HG02970 (cell line): Measurements from ENCODE around the gene CACNG7.
"Not testable (repeated sequence)": the region's sequence is repeated elsewhere in the genome, so short reads cannot be mapped to it uniquely, and the experiment has no call there.

Experiments
- ATAC-seq: cut with Tn5 transposase; IDR thresholded peaks from one replicate; pipeline ENCODE4 v1.9.1; 2021; ENCODE audit warnings: mild to moderate bottlenecking, moderate library complexity, moderate number of reproducible peaks; ENCODE audit not compliant: unreplicated experiment, low FRiP score

The CACNG7 gene

DNA sequence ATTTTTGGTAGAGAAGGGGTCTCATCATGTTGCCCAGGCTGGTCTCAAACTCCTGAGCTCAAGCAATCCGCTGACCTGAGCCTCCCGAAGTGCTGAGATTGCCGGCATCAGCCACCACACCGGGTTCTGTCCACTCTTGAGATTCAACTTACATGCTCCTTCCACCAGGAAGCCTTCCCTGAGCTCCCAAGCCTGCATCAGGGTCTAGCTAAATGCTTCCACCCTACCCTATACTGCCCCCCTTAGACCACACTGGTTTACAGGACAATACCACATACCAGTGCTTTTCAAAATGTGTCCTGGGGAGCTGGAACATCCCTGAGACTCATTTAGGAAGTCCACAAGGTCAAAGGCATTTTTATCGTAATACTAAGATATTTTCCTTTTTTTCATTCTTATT is 38.5 kb downstream of the CACNG7 start:
- ATAC-seq: no peak

- ATAC-seq: not testable (repeated sequence)
Measured at GRCh38 chr19:53948611-53949010, 39.5 kb downstream of the CACNG7 start.

- no peak for ATAC-seq
Measured at GRCh38 chr19:53951436-53951835, 42.4 kb downstream of the CACNG7 start.

GRCh38 chr19:53951947-53952346 is 42.9 kb downstream of the CACNG7 start:
- ATAC-seq: no peak

DNA sequence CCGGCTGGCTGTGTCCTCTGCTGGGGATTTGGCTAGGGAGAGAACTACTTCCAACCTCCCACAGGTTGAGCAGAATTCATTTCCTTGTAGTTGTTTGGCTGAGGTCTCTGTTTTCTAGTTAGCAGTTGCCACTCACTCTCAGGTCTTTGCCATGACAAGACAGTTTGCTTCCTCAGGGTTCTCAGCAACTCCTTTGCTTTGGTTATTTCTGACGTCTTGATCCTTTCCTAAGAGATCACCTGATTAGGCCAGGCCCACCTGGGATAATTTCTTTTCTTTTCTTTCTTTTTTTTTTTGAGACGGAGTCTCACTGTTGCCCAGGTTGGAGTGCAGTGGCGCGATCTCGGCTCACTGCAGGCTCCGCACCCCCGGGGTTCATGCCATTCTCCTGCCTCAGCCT is 44.3 kb downstream of the CACNG7 start:
- ATAC-seq: no peak

DNA sequence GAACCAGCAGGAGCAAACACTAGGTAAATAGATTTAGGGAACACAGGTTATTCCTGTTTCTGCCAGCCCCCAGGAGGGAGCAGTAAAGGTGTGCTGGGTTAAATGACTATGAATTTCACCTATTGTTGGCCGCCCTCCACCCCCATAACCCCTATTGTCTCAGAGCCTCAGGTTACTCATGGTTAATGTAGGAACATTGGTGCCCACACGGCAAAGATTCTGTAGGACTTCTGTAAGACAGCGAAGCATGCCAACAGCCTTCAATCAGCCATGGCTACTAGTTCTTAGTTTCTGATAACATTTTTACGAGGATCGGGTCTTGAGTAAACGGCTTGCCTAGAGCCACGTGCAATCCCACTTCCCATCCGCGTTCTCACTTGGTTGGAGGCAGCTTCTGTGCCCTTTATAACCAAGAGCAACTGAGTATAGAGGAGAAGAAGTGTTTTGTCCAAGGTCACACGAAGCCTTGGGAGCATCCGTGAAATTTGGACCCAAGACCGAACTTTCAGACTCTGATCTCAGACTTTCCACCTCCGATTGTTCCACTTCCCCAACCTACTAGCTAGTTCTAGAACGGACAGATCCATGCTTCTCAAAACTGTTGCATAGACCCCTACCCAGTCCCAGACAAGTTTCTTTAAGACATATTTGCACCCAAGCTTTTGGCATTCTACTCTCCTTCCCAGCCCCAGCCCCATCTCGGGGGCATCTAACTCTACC is 48.5 kb downstream of the CACNG7 start:
- no peak for ATAC-seq

- ATAC-seq: no peak
Measured at GRCh38 chr19:53958168-53958571, 49.1 kb downstream of the CACNG7 start.

DNA sequence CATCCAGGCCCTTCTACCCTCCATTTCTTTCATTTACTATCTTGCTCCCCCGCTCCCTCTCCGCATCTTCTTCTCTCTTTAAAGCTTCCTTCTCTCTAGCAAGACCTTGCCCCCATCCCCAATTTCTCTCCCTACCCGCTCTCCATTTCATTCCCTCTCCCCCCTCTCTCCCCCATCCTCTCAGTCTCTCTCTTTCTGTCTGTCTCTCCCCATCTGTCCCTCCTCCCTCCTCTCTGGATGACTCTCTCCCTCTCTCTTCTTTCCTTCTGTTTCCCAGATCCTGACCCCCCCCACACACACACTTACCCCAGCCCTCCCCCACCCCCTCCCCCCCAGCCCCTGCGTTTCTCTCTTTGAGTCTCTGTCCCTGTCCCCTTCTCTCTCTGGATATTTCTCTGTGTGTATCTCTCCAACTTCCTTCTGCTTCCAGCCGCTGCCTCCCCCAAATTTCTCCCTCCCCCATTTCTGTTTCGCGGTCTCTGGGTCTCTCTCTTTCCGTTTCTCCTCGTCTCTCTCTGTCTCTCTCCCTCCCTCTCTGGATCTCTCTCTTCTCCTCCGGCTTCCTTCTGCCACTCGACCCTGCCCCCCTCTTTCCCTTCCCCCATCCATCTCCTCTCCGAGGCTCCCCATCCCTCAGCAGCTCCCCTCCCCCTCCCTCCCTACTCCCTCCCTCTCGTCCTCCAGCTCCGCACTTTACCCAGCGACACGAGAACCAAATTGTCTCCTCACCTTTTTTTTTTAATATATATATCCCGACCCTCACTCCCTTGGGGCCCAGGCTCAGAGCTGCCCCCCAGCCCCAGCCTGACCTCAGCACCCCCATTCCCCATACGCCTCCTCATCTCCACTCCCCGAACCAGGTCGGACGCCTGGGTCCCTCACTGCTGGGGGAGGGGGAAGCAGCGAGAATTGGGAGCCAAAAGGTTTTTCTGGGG is 50.0 kb downstream of the CACNG7 start:
- ATAC-seq: no peak

DNA sequence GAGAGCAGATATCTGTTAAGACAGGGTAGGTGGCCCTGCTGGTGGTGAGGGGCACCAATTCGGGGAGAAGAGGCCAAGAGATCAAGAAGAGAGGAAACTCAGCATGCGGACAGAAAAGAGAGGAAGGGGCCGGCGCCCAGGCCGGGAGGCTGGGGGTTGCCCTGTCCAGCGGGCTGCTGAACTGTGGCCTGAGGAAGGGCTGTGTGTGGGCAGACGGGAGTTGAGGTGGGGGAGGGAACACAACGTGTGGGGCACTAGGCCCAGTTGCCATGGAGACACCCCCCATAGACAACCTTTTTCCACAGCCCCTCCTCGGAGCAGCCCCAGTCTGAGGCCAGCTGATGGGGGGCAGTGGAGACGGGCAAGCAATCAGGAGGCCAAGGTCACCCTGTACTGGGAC is 51.1 kb downstream of the CACNG7 start:
- ATAC-seq: no peak

- no peak for ATAC-seq
Measured at GRCh38 chr19:53960886-53961285, 51.8 kb downstream of the CACNG7 start.

- ATAC-seq: no peak
Measured at GRCh38 chr19:53961523-53962356, 52.7 kb downstream of the CACNG7 start.

- no peak for ATAC-seq
Measured at GRCh38 chr19:53962887-53963431, 53.9 kb downstream of the CACNG7 start, which contains the start of gene CACNG8. CACNG8 (plus strand) TSS chr19:53962937.

DNA sequence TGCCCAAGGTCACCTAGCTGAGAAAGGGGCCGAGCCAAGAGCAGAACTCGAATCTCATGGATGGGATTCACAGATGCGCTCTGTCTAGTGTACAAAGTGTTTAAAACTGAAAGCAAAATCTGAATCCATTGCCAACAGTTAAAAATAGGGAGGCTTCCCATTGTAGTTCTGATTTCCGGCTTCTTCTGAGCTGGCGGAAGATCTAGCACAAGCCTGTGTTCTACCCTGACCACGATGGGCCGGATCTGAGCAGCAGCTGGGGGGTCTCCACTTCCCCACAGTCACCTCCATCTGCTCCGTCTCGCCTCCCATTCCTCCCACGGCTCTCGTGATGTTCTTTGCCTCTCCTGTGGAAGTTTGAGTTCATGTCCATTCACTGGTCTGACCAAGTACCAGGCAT is 56.0 kb downstream of the CACNG7 start:
- ATAC-seq: no peak

DNA sequence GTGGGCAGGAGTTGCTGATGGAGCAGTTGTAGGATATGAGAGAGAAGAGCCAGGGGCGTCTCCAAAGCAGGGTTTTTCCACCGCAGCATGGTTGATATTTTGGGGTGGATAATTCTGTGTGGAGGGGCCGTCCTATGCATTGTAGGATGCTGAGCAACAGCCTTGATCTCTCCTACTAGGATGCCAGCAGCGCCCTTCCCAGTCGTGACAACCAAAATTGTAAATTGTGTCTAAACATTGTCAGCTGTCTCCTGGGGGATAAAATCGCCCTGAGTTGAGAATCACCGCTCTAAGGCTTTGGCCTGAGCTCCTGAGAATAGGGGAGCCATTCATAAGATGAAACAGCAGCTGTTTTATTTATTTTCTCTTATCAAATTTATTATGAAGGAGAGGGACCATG is 57.9 kb downstream of the CACNG7 start:
- no peak for ATAC-seq

- ATAC-seq: no peak
Measured at GRCh38 chr19:53969366-53969765, 60.3 kb downstream of the CACNG7 start.

DNA sequence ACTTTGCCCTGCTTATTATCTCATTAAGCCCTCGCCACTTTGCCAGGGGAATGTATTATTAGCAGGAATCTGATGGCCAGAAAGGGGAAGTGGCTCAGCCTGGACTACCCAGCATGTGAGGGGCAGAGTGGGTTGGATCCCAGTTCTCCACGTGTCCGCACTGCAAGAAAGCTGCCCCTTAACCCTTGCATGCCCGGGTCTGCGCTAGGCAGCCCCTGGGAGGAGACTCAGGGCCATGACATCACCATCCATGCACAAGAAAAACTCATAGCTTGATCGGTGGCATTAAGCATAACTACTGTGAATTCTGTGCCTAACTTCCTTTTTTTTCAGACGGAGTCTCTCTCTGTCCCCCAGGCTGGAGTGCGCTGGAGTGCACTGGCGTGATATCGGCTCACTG is 62.6 kb downstream of the CACNG7 start:
- no peak for ATAC-seq

DNA sequence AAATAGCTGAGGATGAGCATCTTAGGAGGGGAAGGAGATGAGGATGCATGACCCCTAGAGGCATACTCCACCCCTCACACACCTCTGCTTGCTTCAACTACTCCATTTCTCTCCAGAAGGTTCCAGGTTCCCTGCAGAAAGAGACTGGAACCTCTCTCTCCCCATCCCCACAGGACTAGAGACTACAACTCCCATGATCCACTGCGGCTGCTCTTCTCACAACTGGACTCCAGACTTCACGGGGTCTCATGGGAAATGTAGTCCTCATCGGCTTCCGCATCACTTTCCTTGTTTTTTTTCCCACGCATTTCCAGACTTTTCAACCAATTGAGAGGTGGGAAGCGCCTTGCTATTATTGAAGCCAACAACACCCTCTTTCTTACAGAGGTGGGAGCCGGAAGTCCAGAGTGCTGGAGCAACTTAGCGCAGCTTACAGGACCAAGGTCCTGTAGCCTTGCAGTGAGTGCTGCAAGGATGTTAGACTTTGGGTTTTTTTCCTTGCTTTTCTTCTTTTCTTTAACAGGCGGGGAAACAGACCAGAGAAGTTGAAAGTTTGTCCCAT is 68.4 kb downstream of the CACNG7 start:
- no peak for ATAC-seq

GRCh38 chr19:53977991-53978731 is 69.1 kb downstream of the CACNG7 start:
- no peak for ATAC-seq

GRCh38 chr19:53978975-53979801 is 70.1 kb downstream of the CACNG7 start:
- ATAC-seq: no peak
